ENCODE data around the gene SNX22. TPM values are rescaled to one million over a fixed set of nuclear protein-coding genes. Genes with fewer than 3 reads are reported as not detected.

The SNX22 gene
- total RNA-seq, 1 experiment from 2014 or later = 2.0 TPM

DNA sequence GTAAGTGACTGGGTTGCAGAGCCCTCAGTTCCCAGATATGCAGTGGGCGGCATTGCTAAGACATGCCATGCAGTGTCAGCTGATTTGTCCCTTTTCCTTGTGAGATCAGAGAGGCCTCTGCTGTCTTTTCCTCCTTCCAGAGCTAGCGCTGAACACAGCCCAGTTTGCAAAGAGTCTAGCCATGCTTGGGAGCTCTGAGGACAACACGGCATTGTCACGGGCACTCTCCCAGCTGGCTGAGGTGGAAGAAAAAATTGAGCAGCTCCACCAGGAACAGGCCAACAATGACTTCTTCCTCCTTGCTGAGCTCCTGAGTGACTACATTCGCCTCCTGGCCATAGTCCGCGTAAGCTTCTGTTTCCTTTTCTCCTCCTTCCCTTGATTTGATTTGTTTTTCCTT, 20.0 kb upstream of the SNX22 start:
- DNase-seq (ENCODE audit: low read depth) = no peak
- in situ Hi-C loops (cut with HindIII; ENCODE audit: low pct_unique_long_range_greater_than_20kb, low sequenced_read_pairs) = no loop called here

DNA sequence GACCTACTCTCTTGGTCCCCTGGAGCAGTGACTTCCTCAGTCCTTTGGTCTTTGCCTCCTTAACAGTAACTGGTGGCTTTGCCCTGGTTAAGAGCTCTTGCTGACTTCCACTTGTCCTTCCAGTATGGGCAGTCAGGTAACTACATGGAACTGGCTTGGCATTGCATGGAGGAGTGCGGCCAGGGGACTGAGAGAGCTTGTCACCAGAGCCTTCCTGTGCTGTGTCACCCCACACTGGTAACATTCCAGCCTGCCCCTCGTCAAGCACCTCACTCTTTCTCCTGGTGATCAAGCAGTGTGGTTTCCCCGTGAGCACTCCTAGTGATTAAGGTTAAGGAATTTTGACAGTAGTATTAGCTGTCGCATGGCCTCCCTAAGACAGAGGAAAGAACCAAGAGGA, 19.3 kb upstream of the SNX22 start:
- no peak for DNase-seq (ENCODE audit: low read depth)
- in situ Hi-C loops (cut with HindIII; ENCODE audit: low pct_unique_long_range_greater_than_20kb, low sequenced_read_pairs) = no loop called here

DNA sequence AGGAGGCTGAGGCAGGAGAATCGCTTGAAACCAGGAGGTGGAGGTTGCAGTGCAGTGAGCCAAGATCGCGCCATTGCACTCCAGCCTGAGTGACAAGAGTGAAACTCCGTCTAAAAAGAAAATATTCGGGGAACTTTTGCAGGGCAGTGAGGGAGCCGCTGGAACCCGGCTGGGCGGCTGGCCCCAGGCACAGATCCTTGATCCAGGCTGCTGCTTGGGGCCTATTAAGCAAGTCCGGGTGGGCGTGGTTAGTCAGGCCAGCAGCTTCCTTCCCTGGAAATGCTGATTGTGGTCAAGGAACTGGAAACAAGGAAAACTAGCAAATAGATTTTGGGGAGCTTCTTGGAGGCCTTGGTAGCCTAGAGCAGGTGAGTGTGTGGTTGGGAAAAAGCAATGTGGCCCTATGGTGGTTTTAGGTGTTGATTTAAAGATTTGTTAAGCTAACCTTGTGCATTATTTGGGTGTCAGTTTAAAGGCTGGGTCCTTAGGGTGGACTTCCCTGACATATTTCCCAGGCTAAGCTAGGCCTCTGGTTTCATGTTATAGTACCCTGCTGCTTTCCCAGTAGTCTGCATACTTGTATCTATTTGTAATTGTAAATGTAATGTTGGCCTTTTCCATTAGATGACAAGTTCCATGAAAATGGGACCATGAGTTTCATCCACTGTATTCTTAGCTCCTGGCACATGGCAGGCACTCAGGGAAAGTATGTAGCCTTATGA, 17.7 kb upstream of the SNX22 start:
- in situ Hi-C loops (cut with HindIII; ENCODE audit: low pct_unique_long_range_greater_than_20kb, low sequenced_read_pairs) = no loop called here
- DNase-seq (ENCODE audit: low read depth) = no peak

DNA sequence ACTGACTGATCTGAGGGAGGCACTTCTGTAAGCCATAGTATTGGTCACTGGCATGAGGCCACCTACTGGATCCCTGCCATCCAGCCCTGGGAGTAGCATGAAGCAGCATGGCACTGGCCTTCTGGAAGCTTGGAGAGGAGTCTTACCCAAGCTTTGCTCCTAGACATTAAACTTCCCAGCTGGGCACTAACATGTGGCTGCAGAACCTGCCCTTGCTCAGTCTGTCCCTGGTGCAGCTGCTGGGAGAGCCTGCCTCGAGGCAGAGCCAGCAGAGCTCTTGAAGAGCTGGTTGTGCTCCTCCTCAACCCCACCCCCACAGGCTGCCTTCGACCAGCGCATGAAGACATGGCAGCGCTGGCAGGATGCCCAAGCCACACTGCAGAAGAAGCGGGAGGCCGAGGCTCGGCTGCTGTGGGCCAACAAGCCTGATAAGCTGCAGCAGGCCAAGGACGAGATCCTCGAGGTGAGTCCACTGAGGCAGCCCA, 17.1 kb upstream of the SNX22 start:
- DNase-seq (ENCODE audit: low read depth) = no peak
- in situ Hi-C loops (cut with HindIII; ENCODE audit: low pct_unique_long_range_greater_than_20kb, low sequenced_read_pairs) = no loop called here

DNA sequence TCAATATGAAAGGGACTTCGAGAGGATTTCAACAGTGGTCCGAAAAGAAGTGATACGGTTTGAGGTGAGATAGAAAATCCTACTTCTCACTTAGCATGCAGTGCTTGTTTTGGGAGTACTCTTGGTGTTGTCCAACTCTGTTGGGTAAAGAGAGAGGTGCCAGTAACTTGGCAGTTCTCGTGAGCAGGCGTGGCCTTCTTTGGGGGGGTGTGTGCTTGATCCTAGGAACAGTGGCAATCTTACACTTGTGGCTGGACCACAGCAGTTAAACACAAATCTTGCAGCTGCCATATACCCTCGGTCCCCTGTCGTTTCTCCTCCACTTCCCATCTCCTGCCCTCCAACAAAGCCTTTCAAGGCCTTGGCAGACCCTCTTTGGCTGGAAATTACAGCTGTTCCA, 15.2 kb upstream of the SNX22 start:
- in situ Hi-C loops (cut with HindIII; ENCODE audit: low pct_unique_long_range_greater_than_20kb, low sequenced_read_pairs) = no loop called here
- no peak for DNase-seq (ENCODE audit: low read depth)

DNA sequence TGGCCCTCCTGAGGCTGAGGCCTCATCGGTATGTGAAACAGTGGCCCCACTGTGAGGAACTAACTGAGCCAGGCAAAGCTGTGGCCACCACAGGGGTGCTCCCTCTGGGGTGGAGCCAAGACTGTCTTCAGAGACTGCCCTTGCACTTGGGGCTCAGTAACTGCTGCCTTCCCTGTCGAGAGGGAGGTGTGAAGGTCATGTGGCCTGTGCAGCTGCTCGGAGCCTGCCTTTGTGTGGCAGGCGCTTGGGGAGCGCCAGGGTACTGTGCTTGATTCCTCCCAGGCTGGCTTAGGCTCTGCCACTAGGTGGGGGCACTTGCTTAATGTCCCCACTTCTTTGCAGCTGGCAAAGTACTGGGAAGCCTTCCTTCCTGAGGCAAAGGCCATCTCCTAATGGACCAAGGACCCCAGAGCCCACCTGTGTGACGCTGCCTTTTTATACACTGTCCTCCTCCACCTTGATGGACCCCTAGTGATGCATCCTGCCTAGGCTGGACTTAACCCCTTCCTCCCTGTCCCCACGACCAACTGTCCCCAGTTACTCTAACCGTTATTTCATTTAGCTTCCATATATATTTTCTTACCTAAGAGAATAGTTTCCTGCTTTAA, 14.2 kb upstream of the SNX22 start:
- no peak for DNase-seq (ENCODE audit: low read depth)
- in situ Hi-C loops (cut with HindIII; ENCODE audit: low pct_unique_long_range_greater_than_20kb, low sequenced_read_pairs) = no loop called here

DNA sequence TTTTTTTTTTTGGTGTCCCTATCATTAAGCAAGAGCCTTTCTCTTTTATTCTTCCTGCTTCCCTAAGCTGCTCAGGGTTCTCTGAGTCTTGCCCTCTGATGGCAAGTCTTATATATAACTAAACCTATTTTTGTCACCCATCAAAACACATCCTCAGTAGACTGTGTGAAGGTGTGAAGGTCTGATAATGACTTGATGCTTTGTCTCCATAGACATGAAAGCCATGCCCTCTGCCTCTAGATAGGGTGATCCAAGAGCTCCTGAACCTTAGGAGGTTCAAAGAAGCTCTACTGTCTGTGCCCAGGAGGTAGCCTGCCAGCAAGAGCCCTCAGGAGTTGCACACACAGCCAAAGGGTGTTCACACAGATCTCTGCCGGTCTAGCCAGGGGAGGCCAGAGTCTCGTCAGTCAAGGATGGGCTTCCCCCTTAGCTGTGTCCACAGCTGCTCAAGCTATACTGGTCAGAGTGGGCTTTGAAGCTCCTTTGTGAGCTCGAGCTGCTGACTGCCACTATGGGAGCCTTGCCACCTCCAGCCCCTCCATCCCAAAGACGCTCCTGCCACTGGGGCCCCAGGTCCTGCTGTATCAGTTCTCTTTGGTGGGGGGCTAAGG, 13.1 kb upstream of the SNX22 start:
- in situ Hi-C loops (cut with HindIII; ENCODE audit: low pct_unique_long_range_greater_than_20kb, low sequenced_read_pairs) = no loop called here
- DNase-seq (ENCODE audit: low read depth) = no peak

DNA sequence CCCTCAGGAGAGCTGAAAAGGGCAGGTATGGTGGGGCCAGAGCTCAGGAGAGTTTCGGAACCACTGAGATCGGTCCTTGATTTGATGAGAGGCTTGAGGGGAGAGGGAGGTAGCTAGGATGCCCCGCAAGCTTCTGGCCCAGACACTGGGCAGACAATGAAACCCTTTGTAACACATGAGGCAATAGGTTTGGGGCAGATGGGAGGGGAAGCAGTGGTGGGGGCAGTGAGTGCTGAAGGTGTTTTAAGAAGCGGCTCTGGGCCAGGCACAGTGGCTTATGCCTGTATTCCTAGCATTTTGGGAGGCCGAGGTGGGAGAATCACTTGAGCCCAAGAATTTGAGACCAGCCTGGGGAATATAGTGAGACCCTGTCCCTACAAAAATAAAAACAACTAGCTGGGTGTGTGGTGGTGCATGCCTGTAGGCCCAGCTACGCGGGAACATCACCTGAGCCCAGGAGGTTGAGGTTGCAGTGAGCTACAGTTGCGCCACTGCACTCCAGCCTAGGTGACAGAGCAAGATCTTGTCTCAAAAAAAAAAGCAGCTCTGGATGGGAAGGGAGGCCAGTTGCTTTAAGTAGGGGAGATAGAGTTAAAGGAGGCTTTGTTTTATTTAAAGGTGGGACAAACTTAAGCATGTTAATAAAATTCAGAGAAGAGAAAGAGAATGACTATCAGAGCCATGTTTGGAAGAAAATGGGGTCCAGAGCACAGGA, 9.6 kb upstream of the SNX22 start:
- in situ Hi-C loops (cut with HindIII; ENCODE audit: low pct_unique_long_range_greater_than_20kb, low sequenced_read_pairs) = no loop called here

DNA sequence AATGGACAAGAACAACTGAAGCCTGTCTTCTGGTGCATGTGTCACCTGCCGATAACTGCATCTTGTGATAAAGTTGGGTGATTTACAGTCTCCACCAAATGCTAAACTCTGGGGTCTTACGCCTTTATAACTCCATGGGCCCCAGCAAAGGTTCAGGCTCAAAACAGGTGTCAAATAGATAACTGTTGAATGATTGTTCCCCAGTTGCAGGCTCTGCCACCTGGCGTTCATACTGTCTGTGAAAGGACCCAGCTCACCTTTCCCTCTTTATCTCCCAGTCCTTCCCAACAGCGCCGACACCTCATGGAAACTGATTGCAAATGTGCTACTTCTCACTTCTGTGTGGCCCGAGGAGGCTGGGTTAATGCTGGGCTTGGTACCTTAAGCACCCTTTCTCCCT, 8.3 kb upstream of the SNX22 start:
- DNase-seq (ENCODE audit: low read depth) = no peak
- in situ Hi-C loops (cut with HindIII; ENCODE audit: low pct_unique_long_range_greater_than_20kb, low sequenced_read_pairs) = no loop called here

More for the DNA sequence above, 9.6 kb upstream of the SNX22 start:
- no peak for DNase-seq (ENCODE audit: low read depth)

DNA sequence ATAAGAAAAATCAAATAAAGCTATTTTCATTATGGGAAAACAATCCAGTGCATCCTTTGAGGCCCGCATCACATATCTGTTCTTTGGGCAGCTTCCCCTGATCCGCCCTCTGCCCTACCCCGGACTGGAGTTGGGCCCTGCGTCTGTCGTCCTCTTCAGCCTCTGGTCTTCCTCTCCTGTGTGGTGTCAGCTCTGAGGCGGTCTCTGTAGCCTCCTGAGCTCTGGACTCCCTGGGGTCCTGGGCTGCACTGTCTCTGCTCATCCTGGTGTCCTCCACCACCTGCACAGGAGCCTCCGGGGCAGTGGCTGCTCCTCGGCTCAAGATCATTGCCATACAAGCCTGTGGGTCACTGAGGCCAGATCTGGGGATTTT, 7.4 kb upstream of the SNX22 start:
- no peak for DNase-seq (ENCODE audit: low read depth)
- in situ Hi-C loops (cut with HindIII; ENCODE audit: low pct_unique_long_range_greater_than_20kb, low sequenced_read_pairs) = no loop called here

DNA sequence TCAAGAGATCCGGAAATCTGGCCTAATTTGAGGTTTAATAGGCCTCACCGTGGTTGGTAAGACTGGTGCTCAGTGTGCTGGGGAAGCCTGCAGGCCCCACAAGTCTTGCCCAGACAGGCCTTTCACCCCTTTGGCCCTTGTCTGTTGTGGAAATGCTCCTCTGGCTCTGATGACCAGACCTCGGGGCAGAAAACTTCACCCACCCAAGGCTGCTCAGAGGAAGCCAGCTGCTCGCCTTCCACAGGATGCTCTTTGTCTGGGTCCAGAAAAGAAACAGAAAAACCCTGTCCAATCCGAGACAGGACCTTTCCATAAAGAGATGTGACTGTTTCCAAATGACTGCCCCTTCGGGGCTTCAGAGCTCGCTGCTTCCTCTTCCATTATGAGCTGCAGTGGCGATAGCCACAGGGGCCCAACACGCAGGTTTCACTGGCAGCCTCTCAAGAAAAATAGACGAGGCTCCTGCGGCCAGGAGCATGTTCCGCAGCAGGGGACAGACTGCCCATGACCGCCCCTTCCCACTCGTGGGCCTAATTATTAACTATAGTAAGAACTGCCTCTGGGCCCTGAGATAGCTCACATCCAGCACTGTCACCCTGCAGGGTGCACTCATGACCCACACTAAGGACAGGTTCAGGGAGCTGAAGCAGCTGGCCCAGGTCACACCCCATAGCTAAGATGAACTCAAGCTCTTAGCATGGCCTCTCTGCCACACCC, 6.8 kb upstream of the SNX22 start:
- peak; percentile 69 for DNase-seq (ENCODE audit: low read depth)
- in situ Hi-C loops (cut with HindIII; ENCODE audit: low pct_unique_long_range_greater_than_20kb, low sequenced_read_pairs) = no loop called here

DNA sequence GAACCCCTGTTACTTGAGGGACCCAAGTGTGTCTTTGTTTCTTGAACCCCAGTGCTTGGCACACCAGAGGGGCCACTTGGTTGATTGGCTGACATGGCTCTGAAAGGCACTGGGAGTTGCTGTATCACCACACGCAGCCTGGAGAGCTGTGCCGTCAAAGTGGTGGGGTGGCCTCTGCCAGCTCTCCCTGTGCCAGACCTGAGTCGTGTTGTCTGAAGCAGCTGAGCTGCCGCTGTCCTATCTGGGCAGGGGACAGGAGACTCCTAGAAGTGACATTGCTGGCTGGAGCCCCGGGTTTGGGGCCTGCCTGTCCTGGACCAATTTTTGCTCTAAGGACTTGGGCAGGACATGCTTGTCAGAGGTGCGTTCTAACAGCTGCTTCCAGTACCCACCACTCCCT, 5.5 kb upstream of the SNX22 start:
- no peak for DNase-seq (ENCODE audit: low read depth)
- in situ Hi-C loops (cut with HindIII; ENCODE audit: low pct_unique_long_range_greater_than_20kb, low sequenced_read_pairs) = no loop called here

DNA sequence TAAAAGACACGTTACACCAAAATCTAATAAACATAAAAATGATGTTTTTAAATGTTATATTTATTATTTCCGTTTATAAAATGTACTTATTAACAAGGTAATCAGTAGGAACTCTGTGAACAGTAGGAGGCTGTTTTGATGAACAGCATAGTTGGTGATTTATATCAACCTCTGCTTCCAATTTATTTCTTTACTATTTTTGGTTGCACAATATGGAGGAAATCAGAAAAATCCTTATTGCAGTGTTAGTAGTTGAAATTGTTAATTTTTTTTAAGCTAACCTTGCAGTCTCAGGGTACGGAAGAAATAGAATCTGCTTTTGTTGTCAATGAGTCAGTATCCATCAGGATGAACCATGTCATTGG, 5.0 kb upstream of the SNX22 start:
- in situ Hi-C loops (cut with HindIII; ENCODE audit: low pct_unique_long_range_greater_than_20kb, low sequenced_read_pairs) = no loop called here
- DNase-seq (ENCODE audit: low read depth) = no peak

DNA sequence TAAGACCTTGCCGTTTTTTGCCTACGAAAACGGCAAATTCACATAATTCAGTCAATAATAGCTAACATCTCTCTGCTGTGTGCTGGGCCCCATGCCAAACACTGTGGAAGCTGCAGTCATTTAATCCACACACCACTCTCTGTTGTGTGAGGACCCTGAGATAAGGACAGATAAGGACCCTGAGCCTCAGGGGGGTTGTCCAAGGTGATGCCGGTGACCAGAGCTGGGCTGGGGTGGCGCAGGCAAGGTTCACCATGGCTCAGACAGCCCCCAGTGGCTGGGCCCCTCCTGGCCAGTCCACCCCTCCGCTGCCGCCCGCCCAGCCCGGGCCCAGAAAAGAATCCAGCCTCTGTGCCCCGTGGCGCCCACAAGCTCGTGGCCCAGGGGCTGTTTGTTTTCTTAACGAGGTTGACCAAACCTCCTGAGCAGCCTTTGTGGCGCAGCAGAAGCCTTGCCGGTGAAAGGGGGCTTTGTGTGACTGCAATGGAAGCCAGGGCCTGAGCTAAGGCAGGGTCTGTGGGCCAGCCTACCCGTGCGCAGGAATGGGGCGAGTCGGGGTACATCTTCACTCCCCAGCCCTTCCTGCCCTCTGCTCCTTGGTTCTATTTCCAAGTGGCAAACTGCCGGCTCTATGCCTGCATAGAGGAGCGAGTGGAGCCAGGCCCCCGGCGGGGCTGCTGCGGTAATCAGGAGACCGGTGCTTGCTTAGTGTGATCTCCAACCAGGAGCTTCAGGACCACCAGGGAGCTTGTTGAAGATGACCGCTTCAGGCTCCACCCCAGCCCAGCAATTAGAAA, 4.4 kb upstream of the SNX22 start:
- in situ Hi-C loops (cut with HindIII; ENCODE audit: low pct_unique_long_range_greater_than_20kb, low sequenced_read_pairs) = no loop called here
- no peak for DNase-seq (ENCODE audit: low read depth)

DNA sequence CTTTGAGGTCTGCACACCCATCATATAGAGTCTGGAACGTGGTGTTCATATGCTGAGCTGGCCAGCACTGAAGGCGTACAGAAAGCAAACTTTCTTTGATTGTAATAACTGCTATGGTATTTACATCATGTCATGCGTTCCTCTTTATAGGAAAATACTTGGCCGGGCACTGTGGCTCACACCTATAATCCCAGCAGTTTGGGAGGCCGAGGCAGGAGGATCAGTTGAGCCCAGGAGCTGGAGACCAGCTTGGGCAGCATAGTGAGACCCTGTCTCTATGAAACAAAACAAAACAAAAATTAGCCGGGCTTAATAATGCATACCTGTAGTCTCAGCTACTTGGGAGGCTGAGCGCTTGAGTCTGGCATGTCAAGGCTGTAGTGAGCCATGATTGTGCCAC, 3.4 kb upstream of the SNX22 start:
- no peak for DNase-seq (ENCODE audit: low read depth)
- in situ Hi-C loops (cut with HindIII; ENCODE audit: low pct_unique_long_range_greater_than_20kb, low sequenced_read_pairs) = no loop called here

DNA sequence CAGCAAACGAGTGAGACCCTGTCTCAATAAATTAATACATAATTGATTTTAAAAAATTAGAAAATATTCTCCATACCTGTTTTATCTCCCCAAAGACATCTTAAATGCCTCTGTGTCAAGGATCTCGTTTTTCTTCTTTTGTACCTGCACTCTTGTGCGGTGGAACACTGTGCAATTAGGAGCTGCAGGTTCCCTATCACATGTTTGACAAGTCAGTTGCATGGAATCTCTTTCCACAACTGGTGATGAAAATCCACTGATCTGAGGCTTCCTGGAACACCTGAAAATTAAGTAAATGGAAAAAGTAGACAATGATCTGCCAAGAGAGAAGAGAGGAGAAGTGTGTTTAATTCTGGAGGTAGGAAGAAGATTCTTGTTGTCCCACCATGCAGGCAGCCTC, 3.0 kb upstream of the SNX22 start:
- in situ Hi-C loops (cut with HindIII; ENCODE audit: low pct_unique_long_range_greater_than_20kb, low sequenced_read_pairs) = no loop called here
- DNase-seq (ENCODE audit: low read depth) = no peak

DNA sequence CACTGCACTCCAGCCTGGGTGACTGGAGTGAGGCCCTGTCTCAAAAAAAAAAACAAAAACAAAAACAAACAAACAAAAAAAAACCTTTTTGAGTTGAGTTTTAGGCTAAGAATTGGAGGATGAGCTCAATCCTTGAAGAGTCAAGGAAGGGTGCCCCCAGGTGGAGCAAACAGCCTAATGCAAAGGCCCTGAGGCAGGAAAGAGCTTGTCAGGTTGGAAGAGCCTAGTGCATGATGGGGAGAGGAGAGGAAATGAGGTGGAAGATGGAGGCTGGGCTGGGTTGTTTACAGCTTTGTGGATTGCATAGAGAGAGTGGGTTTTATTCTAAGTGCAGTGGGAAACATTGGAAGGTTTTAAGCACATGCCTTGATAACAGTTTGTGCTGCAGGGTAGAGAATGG, 2.1 kb upstream of the SNX22 start:
- DNase-seq (ENCODE audit: low read depth) = no peak
- in situ Hi-C loops (cut with HindIII; ENCODE audit: low pct_unique_long_range_greater_than_20kb, low sequenced_read_pairs) = no loop called here
